Loucy (cell line): ENCODE data around the gene GPX8.

Source experiments
- H2AFZ ChIP-seq: fragments of 200-600 bp; sonication (generic); 2 replicates; pipeline ENCODE4 v1.6.0; 2016; ENCODE audit warnings: antibody characterized with exemption, mild to moderate bottlenecking, low read length, moderate library complexity
- H3F3A ChIP-seq: fragments of 200-600 bp; 2 replicates; pipeline ENCODE4 v1.6.0; 2016; ENCODE audit warnings: antibody characterized with exemption, low read depth, mild to moderate bottlenecking
- H3K27me3 ChIP-seq: fragments of 200-600 bp; sonication (generic); 2 replicates; pipeline ENCODE4 v1.6.1; 2014; ENCODE audit warnings: low read length, mild to moderate bottlenecking; ENCODE audit not compliant: insufficient read depth, poor library complexity, severe bottlenecking
- H3K36me3 ChIP-seq: fragments of 200-600 bp; sonication (generic); 2 replicates; pipeline ENCODE4 v1.6.1; 2016; ENCODE audit warnings: low read length; ENCODE audit not compliant: insufficient read depth
- H3K4me1 ChIP-seq: fragments of 200-600 bp; sonication (generic); 2 replicates; pipeline ENCODE4 v1.5.1; 2014; ENCODE audit warnings: low read length, mild to moderate bottlenecking; ENCODE audit not compliant: insufficient read depth, poor library complexity, severe bottlenecking
- H3K4me2 ChIP-seq: fragments of 200-600 bp; sonication (generic); 2 replicates; pipeline ENCODE4 v1.6.0; 2014; ENCODE audit warnings: antibody characterized with exemption, low read length, low read depth, mild to moderate bottlenecking; ENCODE audit not compliant: poor library complexity, severe bottlenecking
- H3K4me3 ChIP-seq: fragments of 200-600 bp; sonication (generic); 2 replicates; pipeline ENCODE4 v1.5.1; 2014; ENCODE audit warnings: low read length, mild to moderate bottlenecking, mixed read lengths; ENCODE audit not compliant: poor library complexity, severe bottlenecking
- H3K79me2 ChIP-seq: fragments of 200-600 bp; sonication (generic); 2 replicates; pipeline ENCODE4 v1.6.1; 2014; ENCODE audit warnings: low read length; ENCODE audit not compliant: insufficient read depth
- H3K9ac ChIP-seq: fragments of 200-600 bp; sonication (generic); 2 replicates; pipeline ENCODE4 v1.6.0; 2014; ENCODE audit warnings: mild to moderate bottlenecking, low read depth, low read length, moderate library complexity; ENCODE audit not compliant: poor library complexity, severe bottlenecking
- H3K9me2 ChIP-seq: fragments of 200-600 bp; sonication (generic); replicated peaks from 2 replicates; pipeline ENCODE4 v1.6.1; 2016; ENCODE audit warnings: low read depth, low read length, mixed read lengths
- H3K9me3 ChIP-seq: fragments of 200-600 bp; sonication (generic); 2 replicates; pipeline ENCODE4 v1.6.1; 2014; ENCODE audit warnings: mild to moderate bottlenecking, antibody characterized with exemption, low read length, low read depth; ENCODE audit not compliant: insufficient read depth
- H4K20me1 ChIP-seq: fragments of 200-600 bp; sonication (generic); 2 replicates; pipeline ENCODE4 v1.6.0; 2014; ENCODE audit warnings: antibody characterized with exemption, low read length, mild to moderate bottlenecking; ENCODE audit not compliant: insufficient read depth, poor library complexity, severe bottlenecking
- CTCF ChIP-seq: fragments of 200-600 bp; sonication (generic); conservative IDR thresholded peaks from 2 replicates; pipeline ENCODE4 v1.5.1; 2014; ENCODE audit warnings: mild to moderate bottlenecking, antibody characterized with exemption, low read length
- EZH2phosphoT487 ChIP-seq: fragments of 200-600 bp; IDR thresholded peaks from 2 replicates; pipeline ENCODE4 v1.6.1; 2018; ENCODE audit warnings: antibody characterized with exemption, mild to moderate bottlenecking, moderate library complexity, borderline replicate concordance

The GPX8 gene

DNA sequence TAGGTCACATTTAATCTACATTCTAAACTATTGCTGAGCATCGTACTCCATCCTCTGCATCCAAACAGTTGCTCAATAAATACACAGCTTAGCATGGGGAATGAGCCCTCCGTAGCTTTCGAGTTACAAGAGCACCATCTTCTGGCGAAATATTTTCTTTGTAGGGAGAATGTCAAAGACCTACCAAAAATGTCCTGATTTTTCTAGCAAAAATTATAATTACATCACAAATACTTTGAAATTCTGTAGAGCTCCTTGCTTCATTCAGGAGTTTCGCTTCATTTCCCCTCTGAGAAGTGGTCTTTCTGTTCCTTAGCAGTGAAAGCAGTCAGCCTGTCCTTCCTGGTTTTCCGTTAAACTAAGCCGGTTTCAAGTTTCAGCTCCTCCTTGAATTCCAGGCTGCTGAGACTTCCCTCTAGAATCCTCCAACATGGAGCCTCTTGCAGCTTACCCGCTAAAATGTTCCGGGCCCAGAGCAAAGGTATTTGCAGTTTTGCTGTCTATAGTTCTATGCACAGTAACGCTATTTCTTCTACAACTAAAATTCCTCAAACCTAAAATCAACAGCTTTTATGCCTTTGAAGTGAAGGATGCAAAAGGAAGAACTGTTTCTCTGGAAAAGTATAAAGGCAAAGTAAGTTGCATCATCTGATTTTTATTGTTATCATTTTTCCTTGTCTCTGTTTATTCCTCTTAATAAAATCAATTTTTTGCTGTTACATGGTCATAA, at the start of gene GPX8:
GPX8 (plus strand) TSS at position 409 of the 730 bp plus-strand sequence; CDS start at position 431, 22 bp downstream.
- H3K9me2 ChIP-seq = no peaks in the 10 kb centered on the region
- no peak within 1 kb of the TSS for H3K9ac ChIP-seq
- H3K4me1 ChIP-seq = no peaks in the 10 kb centered on the region
- peak within 1 kb of the TSS; percentile 62 for H2AFZ ChIP-seq
- H3K27me3 ChIP-seq = no peaks in the 10 kb centered on the region
- H3F3A ChIP-seq = no peaks in the 10 kb centered on the region
- H3K4me2 ChIP-seq = no peak within 1 kb of the TSS
- H4K20me1 ChIP-seq = no peaks in the 10 kb centered on the region
- no peaks in the 10 kb centered on the region for H3K9me3 ChIP-seq
- TF ChIP-seq CTCF (peak; percentile 81), EZH2phosphoT487 (no peak)
- no peaks in the 10 kb centered on the region for H3K79me2 ChIP-seq
- no peaks in the 10 kb centered on the region for H3K36me3 ChIP-seq
- H3K4me3 ChIP-seq = no peak within 1 kb of the TSS

DNA sequence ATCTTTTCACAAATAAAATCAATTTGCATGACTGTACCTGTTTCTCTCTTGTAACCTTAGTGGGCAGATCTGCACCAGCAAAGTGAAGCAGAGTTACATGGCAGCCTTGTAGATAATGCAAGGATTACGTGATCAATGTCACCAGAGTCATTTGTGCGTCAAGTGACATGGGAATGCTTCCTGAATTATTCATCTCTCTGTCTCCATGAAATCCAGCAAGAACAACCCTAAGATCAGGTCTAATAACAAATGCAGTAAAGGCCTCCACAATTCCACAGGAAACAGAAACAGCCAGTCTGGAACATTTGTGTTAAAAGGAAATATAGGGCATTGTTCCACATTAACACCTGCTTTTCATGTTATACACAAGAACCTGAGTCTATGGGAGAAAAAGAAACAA, 49.8 kb upstream of the GPX8 start:
- H3K4me3 ChIP-seq = no peak overlapping the region
- H3K9me2 ChIP-seq = no peaks in the 10 kb centered on the region
- no peaks in the 10 kb centered on the region for H3F3A ChIP-seq
- H3K9ac ChIP-seq = no peak overlapping the region
- H3K4me1 ChIP-seq = peaks cover 56% of the 10 kb centered on the region
- no peaks in the 10 kb centered on the region for H3K9me3 ChIP-seq
- peaks cover 16% of the 10 kb centered on the region; the same call in 1 of the 2 replicates for H3K79me2 ChIP-seq
- H2AFZ ChIP-seq = no peak overlapping the region
- H3K36me3 ChIP-seq = peaks cover 4% of the 10 kb centered on the region; the same call in 1 of the 2 replicates
- H3K4me2 ChIP-seq = no peak overlapping the region
- TF ChIP-seq CTCF = no peak
- no peak for TF ChIP-seq EZH2phosphoT487
- no peaks in the 10 kb centered on the region for H3K27me3 ChIP-seq
- H4K20me1 ChIP-seq = no peaks in the 10 kb centered on the region

GRCh38 chr5:55113327-55113726, 46.6 kb upstream of the GPX8 start:
- Histone ChIP-seq H3K9ac (no peak overlapping the region), H3K36me3 (peaks cover 4% of the 10 kb centered on the region; the same call in 1 of the 2 replicates), H3K4me3 (no peak overlapping the region), H2AFZ (peak overlapping the region; percentile 32; the same call in 1 of the 2 replicates), H3K4me2 (peak overlapping the region; percentile 6), H4K20me1 (no peaks in the 10 kb centered on the region), H3F3A (no peaks in the 10 kb centered on the region), H3K79me2 (no peaks in the 10 kb centered on the region), H3K9me3 (no peaks in the 10 kb centered on the region), H3K9me2 (no peaks in the 10 kb centered on the region), H3K4me1 (peaks cover 31% of the 10 kb centered on the region), H3K27me3 (no peaks in the 10 kb centered on the region)
- TF ChIP-seq CTCF (no peak), EZH2phosphoT487 (no peak)
